Measurements from ENCODE around the gene ESPN.
"Not testable (repeated sequence)": the region's sequence is repeated elsewhere in the genome, so short reads cannot be mapped to it uniquely, and the experiment has no call there.

The ESPN gene

GRCh38 chr1:6386371-6386949 lies 38.1 kb upstream of the ESPN start:
- no peak for DNase-seq (ENCODE audit: extremely low read depth, low read depth)
- no peak for TF ChIP-seq CTCF (IDR thresholded peaks at IDR 0.05; ENCODE audit: low read depth, low read length, missing control alignments)
- no peak overlapping the region for H3K4me3 ChIP-seq (replicated peaks; ENCODE audit: low read depth, low read length)

- no peak for DNase-seq (ENCODE audit: extremely low read depth, low read depth)
- TF ChIP-seq CTCF (IDR thresholded peaks at IDR 0.05; ENCODE audit: low read depth, low read length, missing control alignments), result no peak
- H3K4me3 ChIP-seq (replicated peaks; ENCODE audit: low read depth, low read length), result no peak overlapping the region
Observed at GRCh38 chr1:6389971-6390370, 34.6 kb upstream of the ESPN start.

- no peak for DNase-seq (ENCODE audit: extremely low read depth, low read depth)
- no peak for TF ChIP-seq CTCF (IDR thresholded peaks at IDR 0.05; ENCODE audit: low read depth, low read length, missing control alignments)
- H3K4me3 ChIP-seq (replicated peaks; ENCODE audit: low read depth, low read length), result peak overlapping the region; percentile 60
Observed at GRCh38 chr1:6391951-6392808, 32.4 kb upstream of the ESPN start.

GRCh38 chr1:6392809-6393399 lies 31.7 kb upstream of the ESPN start:
- TF ChIP-seq CTCF (IDR thresholded peaks at IDR 0.05; ENCODE audit: low read depth, low read length, missing control alignments), result no peak
- peak overlapping the region; percentile 60 for H3K4me3 ChIP-seq (replicated peaks; ENCODE audit: low read depth, low read length)
- no peak for DNase-seq (ENCODE audit: extremely low read depth, low read depth)

- peak; percentile 29 for DNase-seq (ENCODE audit: extremely low read depth, low read depth)
- peak within 1 kb of the TSS; percentile 60 for H3K4me3 ChIP-seq (replicated peaks; ENCODE audit: low read depth, low read length)
- TF ChIP-seq CTCF (IDR thresholded peaks at IDR 0.05; ENCODE audit: low read depth, low read length, missing control alignments), result peak; percentile 8
Observed at GRCh38 chr1:6393400-6394187, 31.0 kb upstream of the ESPN start, which contains the start of gene ACOT7. TSS of gene ACOT7 (minus strand) at chr1:6393767. CDS start at chr1:6393399, 368 bp downstream.

- not testable (repeated sequence) for H3K4me3 ChIP-seq (replicated peaks; ENCODE audit: low read depth, low read length); DNase-seq (ENCODE audit: extremely low read depth, low read depth)
Observed at GRCh38 chr1:6395130-6395529, 29.4 kb upstream of the ESPN start.

- not testable (repeated sequence) for DNase-seq (ENCODE audit: extremely low read depth, low read depth); H3K4me3 ChIP-seq (replicated peaks; ENCODE audit: low read depth, low read length)
Observed at GRCh38 chr1:6395781-6396244, 28.8 kb upstream of the ESPN start.
